ENCODE measurements around the gene NRG2. TPM values are rescaled to one million over a fixed set of nuclear protein-coding genes. Genes with fewer than 3 reads are reported as not detected.

NRG2 gene
- total RNA-seq, 2 donors from 2014 or later: 0.06 TPM; not detected in 1

DNA sequence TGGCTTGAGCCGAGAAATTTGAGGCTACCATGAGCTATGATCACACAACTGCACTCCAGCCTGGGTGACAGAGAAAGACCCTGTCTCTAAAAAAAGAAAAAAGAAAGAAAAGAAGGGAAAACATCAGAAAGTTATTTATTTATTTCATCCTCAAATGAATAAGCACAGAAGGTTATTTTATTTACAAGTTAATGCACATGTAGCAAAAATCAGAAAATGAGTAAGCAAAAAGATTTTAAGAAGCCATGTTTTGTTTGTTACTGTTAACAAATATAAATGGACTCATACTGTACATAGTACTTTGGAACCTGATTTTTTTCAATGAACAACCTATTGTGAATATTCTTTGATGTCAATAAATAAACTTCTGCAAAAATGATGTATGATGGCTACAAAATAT, 47.2 kb downstream of the NRG2 start:
- Mint-ChIP-seq H3K36me3 (no peaks in the 10 kb centered on the region), H3K9me3 (no peaks in the 10 kb centered on the region), H3K27ac (no peak overlapping the region)
- DNase-seq (ENCODE audit: low spot score in 2 of 2) (no peak), ATAC-seq (no peak)

DNA sequence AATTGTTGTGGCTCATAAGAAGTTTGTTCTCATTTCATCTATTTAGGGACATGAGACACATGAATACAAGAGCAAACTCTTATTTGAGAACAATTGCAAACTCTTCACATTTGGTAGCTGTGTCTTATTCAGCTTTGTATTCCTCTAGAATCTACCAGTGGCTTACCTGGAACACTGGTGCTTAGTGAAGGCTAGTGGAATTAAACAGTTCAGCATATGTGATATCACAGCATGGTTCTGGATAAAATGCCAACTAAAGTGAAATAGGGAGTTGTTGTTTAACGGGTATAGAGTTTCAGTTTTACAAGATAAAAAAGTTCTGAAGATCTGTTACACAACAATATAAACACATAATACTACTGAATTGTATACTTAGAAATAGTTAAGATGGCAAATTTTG, 48.9 kb downstream of the NRG2 start:
- Mint-ChIP-seq H3K27ac (no peak overlapping the region), H3K36me3 (no peaks in the 10 kb centered on the region), H3K9me3 (no peaks in the 10 kb centered on the region)
- ATAC-seq: no peak
- DNase-seq (ENCODE audit: low spot score in 2 of 2): no peak

DNA sequence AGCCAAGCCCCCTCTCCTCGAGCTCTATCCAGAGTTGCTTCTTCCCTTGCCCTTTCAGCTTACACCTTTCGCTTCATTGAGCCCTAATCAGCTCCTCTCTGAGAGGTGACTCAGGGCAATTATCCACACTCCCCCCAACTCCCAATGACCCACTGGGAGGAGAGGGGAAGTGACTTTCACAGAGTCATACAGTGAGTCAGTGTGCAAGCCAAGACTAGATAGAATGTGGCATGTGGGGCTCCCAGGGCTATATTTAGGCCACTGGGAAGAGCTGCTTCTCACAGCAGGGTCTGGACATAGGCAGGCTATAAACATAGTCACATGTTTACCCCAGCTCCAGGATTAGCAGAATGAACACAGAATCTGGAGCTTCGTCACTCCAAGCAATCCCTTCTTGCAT, 57.4 kb downstream of the NRG2 start:
- ATAC-seq (no peak), DNase-seq (ENCODE audit: low spot score in 2 of 2) (no peak)
- H3K27ac Mint-ChIP-seq: no peak overlapping the region
- H3K36me3 Mint-ChIP-seq: no peaks in the 10 kb centered on the region
- no peaks in the 10 kb centered on the region for H3K9me3 Mint-ChIP-seq

DNA sequence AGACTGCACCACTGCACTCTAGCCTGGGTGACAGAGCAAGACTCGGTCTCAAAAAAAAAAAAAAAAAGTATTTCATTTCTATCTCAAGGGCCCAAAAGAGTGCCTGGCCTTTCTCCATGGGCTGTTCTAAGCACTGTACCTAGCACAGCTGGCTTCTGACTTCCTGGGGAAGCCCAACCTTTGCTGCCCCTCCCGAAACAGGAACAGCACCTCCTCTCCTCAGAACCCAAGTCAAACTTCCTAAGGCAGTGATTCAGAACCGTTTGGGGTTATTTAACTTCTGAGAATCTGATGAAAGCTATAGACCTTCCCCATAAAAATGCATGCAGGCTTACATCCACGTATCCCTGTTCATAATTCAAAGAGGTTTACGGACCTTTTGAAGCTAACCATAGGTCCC, 57.8 kb downstream of the NRG2 start:
- DNase-seq (ENCODE audit: low spot score in 2 of 2) (no peak), ATAC-seq (no peak)
- no peak overlapping the region for H3K27ac Mint-ChIP-seq
- H3K9me3 Mint-ChIP-seq: no peaks in the 10 kb centered on the region
- no peaks in the 10 kb centered on the region for H3K36me3 Mint-ChIP-seq

DNA sequence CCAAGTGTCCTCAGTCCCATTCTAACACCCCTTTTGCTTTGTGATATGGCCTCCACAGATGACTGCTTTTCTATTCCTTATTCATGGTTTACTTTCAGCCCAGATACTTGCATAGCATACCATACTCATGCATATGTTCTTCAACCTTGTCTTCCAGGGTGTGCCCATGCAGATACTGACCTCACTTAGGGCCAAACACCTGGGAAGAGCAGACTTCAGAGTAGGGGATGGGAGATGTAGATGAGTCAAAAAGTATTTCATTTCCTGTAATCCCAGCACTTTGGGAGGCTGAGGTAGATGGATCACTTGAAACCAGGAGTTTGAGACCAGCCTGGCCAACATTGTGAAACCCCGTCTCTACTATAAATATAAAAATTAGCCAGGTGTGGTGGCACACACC, 58.3 kb downstream of the NRG2 start:
- Mint-ChIP-seq H3K9me3 (no peaks in the 10 kb centered on the region), H3K36me3 (no peaks in the 10 kb centered on the region), H3K27ac (no peak overlapping the region)
- DNase-seq (ENCODE audit: low spot score in 2 of 2): no peak
- ATAC-seq: no peak

DNA sequence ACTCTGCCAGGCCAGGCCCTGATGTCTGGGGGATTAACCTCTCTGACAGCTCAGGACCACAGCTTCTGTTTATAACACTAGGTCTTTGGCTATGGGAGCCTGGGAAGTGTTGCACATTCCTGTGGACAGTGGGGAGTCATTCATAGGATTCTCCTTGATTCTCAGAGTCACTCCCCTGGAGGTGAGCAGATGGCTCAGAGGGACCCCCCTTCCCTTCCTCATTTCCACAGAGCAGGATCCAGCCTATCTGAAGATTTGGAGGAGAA, 60.2 kb downstream of the NRG2 start:
- Mint-ChIP-seq H3K27ac (no peak overlapping the region), H3K9me3 (no peaks in the 10 kb centered on the region), H3K36me3 (no peaks in the 10 kb centered on the region)
- ATAC-seq (no peak), DNase-seq (ENCODE audit: low spot score in 2 of 2) (no peak)

DNA sequence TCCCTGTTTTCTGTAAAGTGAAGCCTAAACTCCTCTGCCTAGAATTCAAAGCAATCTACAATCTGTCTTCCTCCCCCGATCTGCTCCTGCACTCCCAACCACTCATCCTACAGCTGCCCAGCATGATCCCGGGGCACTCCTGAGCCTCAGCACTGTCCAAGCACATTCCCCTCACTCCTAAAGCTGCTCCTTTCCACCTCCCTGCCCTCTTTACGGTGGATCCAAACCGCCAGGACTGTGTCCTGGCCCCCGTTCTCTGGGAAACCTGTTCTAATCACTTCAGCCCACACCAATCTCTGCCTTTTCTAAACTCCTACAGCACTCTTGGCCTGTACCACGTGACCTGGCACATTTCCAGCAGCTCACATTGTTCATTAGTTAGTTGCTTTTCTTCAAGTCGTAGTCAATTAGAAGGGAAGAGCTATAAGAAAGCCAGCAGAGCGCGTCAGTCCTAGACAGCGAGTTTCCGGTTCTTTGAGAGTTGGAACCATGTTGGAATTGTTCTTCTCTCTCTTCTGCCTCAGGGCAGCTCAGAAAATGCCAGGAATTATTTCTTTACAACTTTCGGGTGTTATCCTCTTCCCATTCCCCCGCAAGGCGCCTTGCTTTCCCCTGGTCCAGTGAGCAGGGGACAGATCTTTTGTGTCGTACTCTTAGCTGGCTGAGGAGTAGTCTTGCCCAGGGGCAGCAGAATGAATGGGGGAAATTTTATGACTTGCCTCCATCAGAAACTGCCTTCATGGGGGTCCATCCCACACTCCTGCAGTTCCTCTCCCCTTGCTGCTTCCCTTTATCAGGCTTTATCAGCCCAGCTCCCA, 60.7 kb downstream of the NRG2 start:
- Mint-ChIP-seq H3K27ac (peak overlapping the region in 1 of 2 donors; percentile 16), H3K9me3 (no peaks in the 10 kb centered on the region), H3K36me3 (no peaks in the 10 kb centered on the region)
- no peak for ATAC-seq
- DNase-seq (ENCODE audit: low spot score in 2 of 2): no peak

DNA sequence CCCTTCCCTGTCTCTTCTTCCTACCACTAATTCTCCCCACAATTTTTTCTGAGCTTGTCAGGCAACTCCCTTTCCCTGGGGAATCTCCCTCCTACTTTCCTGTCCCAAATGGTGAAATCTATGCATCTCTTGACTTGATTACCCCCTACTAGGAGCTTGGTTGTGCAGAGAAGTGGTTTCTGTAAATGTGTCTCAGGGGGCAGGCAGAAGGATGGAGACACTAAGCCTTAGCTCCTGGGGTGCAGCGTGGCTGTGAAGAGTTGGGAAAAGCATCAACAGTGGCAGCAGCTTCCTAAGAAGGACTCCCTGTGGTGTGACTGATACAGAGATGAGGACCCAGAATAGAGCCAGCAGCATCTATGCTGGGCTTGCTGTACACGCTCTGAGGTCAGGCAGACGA, 62.3 kb downstream of the NRG2 start:
- Mint-ChIP-seq H3K36me3 (no peaks in the 10 kb centered on the region), H3K27ac (no peak overlapping the region), H3K9me3 (no peaks in the 10 kb centered on the region)
- no peak for ATAC-seq
- DNase-seq (ENCODE audit: low spot score in 2 of 2): no peak

DNA sequence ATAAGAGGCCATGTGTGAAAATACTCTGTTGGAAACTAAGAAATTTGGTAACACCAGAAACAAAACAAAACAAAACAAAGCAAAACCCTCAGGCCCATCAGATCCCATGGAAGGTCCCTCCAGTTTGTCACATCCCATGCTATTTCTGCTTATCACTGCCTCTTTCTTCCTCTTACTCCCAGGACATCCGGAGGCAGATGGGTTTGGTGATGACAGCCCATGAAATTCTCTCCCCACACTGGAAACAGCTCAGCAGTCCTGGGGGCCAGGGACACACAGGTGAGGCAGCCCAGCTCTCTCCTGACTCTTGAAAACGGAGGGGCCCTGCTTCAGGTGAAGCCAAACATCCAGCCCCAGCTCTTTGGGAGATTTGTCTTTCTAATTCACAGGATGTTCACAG, 63.2 kb downstream of the NRG2 start:
- DNase-seq (ENCODE audit: low spot score in 2 of 2): no peak
- Mint-ChIP-seq H3K9me3 (no peaks in the 10 kb centered on the region), H3K27ac (no peak overlapping the region), H3K36me3 (no peaks in the 10 kb centered on the region)
- no peak for ATAC-seq

DNA sequence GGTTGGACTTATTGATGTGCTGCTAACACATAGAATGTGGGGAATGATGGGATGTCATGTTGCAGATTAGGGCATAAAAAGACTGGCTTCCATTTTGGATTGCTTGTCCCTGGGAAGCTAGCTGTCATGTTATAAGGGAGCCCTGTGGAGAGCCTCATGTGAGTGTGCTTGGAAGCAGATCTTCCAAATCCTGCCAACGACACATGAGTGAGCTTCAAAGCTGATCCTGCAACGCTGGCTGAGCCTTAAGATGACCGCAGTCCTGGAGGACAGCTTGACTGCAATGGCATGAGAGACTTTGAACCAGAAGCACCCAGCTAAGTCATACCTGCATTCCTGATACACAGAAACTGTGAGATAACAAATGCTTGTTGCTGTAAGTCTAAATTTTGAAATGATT, 63.6 kb downstream of the NRG2 start:
- DNase-seq (ENCODE audit: low spot score in 2 of 2): no peak

DNA sequence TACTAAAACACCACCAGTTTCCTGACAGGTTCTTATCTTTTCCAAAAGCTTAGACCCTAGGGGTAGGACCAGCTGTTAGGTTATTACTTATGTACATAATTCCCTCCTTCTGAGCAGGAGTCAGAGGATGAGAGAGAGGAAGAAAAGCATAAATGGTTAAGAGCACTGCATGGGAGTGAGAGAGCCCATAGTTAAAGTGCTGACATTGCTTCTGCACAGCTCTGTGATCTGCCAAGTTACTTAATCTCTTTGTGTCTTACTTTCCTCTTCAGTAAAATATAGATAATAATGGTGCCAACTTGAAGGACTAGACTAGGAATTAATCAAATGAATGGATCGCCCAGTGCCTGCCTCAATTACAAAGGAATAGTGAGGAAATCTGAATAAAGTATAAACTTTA, 66.4 kb downstream of the NRG2 start:
- no peaks in the 10 kb centered on the region for H3K9me3 Mint-ChIP-seq
- no peak for ATAC-seq
- no peaks in the 10 kb centered on the region for H3K36me3 Mint-ChIP-seq
- DNase-seq (ENCODE audit: low spot score in 2 of 2): no peak
- H3K27ac Mint-ChIP-seq: no peak overlapping the region

More for the DNA sequence above, 63.6 kb downstream of the NRG2 start:
- Mint-ChIP-seq H3K36me3 (no peaks in the 10 kb centered on the region), H3K9me3 (no peaks in the 10 kb centered on the region), H3K27ac (no peak overlapping the region)
- ATAC-seq: no peak

DNA sequence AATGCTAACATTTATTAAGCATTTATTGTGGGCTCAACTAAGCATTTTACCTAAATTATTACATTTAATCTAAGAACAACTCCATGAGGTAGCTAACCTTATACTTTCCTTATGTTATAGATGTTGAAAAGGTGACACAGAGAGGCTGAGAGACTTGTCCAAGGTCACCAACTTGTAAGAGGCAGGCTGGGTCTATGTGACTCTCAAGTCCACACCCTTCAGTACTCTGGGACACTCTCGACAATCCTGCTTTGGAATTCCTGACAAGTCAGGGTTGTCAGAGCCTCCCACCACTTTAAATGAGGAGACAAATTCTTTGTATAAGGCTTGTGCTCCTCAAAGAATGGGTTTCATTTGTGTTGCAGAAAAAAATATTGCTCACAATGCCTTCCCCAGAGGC, 67.2 kb downstream of the NRG2 start:
- no peak for ATAC-seq
- H3K36me3 Mint-ChIP-seq: no peaks in the 10 kb centered on the region
- no peak overlapping the region for H3K27ac Mint-ChIP-seq
- H3K9me3 Mint-ChIP-seq: no peaks in the 10 kb centered on the region
- no peak for DNase-seq (ENCODE audit: low spot score in 2 of 2)

DNA sequence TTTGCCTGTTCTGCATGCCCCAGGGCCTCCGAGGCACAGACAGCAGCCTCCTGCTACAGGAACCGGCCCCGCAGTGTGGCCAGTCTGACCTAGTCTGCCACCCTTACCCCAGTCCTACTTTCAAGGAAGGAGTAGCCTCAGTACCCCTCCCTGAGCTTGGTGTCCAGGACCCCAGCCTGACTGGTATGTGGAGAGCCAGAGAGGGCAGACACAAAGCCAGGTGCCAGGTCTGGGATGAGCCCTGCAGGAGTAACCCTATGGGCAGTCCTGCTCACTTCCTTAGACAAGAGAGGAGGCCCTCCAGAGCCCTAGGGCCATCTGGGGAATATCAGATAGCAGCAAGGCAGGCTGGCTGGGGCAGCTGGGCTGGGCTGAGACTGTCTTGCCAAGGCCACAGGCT, 67.8 kb downstream of the NRG2 start:
- H3K36me3 Mint-ChIP-seq: no peaks in the 10 kb centered on the region
- ATAC-seq: no peak
- H3K27ac Mint-ChIP-seq: no peak overlapping the region
- H3K9me3 Mint-ChIP-seq: no peaks in the 10 kb centered on the region
- no peak for DNase-seq (ENCODE audit: low spot score in 2 of 2)

DNA sequence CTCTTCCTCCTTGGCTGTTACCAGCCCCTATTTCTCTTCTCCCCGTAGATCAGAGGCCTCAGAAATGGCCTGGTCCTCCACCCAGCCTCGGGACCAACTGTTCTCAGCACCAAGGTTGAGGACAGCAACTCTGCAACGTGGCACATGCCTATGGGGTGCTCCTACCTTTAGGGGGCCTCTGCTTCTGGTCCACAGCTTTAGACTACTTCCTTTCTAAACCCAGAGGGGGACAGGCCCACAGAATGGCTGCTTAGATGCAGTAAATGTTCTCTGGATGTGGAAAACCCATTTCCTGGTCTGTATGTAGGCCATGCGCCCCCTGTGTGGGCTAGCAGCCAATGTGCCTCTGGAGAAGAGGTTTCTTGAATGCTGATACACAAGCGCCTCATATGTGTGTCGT, 68.4 kb downstream of the NRG2 start:
- Mint-ChIP-seq H3K36me3 (no peaks in the 10 kb centered on the region), H3K27ac (no peak overlapping the region), H3K9me3 (no peaks in the 10 kb centered on the region)
- ATAC-seq (no peak), DNase-seq (ENCODE audit: low spot score in 2 of 2) (no peak)

DNA sequence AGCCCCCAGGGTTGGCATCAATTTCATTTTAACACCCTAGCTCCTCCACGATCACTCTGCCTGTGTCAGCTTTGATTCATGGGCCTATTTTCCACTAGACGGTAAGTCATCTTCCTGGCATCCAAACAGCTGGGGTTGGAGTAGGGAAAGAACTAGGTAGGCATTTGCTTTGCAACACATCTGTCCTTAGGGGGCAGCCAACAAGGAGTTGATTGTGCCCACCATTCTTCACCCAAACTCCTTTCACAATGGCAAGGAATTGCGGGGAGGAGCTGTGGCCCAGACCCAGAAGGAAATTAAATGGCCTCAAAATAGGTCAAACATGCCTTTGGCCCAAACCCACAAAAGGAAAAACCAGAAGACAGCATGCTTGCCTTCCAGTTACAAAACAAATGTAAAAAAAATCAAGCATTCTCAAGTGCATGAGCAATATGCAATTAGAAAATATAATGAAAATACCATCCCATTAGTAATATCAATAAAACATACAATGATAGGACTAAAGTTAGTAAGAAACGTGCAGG, 71.8 kb downstream of the NRG2 start:
- no peaks in the 10 kb centered on the region for H3K36me3 Mint-ChIP-seq
- DNase-seq (ENCODE audit: low spot score in 2 of 2): no peak
- ATAC-seq: no peak
- H3K9me3 Mint-ChIP-seq: no peaks in the 10 kb centered on the region
- no peak overlapping the region for H3K27ac Mint-ChIP-seq

DNA sequence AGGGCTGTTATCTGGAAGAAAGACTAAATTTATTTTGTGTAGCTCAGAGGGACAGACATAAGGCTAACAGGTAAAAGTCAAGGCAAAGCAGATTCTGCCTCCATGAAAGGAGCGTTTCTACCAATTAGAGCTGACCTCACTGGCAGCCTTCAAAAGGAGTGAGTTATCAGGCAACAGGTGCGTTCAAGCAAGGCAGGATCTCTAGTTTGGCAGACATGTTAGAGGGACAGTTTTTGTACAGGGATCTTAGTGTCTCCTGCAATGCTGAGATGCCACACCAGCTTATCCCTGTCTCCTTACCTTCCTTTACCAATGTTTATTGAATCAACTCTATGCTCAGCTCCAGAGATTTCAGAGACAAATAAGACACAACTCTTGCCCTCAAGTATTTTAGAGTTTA, 73.8 kb downstream of the NRG2 start:
- ATAC-seq: no peak
- Mint-ChIP-seq H3K9me3 (no peaks in the 10 kb centered on the region), H3K36me3 (no peaks in the 10 kb centered on the region), H3K27ac (no peak overlapping the region)
- DNase-seq (ENCODE audit: low spot score in 2 of 2): no peak

DNA sequence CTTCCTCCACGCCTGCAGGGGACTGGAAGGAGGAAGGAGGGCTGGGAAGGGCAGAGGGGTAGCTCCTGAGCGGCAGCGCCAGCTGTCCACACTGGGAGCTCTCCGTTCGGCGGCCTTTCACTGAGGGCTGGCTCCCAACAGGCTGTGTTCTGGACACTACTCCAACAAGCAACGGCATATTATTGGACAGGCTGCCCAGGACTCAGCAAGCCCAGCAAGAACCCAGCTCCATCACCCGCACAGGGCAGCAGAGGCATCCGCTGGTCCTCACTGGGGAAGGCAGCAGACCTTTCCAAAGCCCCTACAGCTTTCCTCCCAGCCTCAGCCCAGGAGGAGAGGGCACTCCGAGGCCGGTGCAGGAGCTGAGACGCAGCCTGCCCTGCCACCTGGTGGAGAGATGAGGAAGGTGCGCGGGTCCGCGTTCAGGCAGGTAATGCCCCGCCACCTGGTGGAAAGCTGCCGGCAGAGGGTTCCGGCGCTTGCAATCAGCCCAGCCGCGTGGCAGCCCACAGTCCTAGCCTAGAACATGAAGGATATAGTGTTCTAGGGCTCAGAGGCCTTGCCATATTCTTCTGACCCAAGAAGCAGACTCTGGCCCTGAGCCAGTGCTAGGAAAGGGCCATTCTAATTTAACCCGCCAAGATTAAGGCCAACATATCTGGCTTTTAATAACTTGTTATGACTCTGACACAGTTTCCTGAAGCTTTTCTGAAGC, 74.4 kb downstream of the NRG2 start:
- DNase-seq (ENCODE audit: low spot score in 2 of 2): peak; percentile 85 to 95
- no peaks in the 10 kb centered on the region for H3K9me3 Mint-ChIP-seq
- H3K36me3 Mint-ChIP-seq: no peaks in the 10 kb centered on the region
- peak; percentile 99 for ATAC-seq
- H3K27ac Mint-ChIP-seq: no peak overlapping the region

DNA sequence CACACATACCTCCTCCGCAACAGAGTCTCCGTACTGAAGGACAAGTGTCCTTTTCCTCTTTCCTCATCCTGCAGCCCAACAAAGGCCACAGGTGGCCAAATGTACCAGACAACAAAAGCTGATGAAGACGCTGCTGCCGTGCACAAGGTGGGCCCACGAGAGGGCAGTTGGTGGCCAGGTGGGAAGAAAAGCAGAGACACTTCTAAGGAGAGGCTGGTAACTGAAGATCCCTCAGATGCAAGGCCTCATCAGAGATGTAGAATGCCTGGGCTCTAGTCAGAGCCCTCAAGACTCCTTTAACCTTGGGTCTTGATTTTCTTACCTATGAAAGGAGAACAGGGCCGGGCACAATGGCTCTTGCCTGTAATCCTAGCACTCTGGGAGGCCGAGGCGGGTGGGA, 75.7 kb downstream of the NRG2 start:
- ATAC-seq (no peak), DNase-seq (ENCODE audit: low spot score in 2 of 2) (no peak)
- Mint-ChIP-seq H3K27ac (no peak overlapping the region), H3K9me3 (no peaks in the 10 kb centered on the region), H3K36me3 (no peaks in the 10 kb centered on the region)

Measured in activated naive CD4-positive, alpha-beta T cell treated with anti-CD3 and anti-CD28 coated beads, Interleukin-2, amount 50 U/mL, for 72 hours (primary cell).